GM12878 (cell line): ENCODE results near the gene CDC7. TPM values are rescaled to one million over a fixed set of nuclear protein-coding genes. Genes with fewer than 3 reads are reported as not detected.

ENCODE experiments used
- ATAC-seq: fragments of 200-7000 bp; cut with Tn5 transposase; 3 replicates; pipeline ENCODE4 v1.9.1; 2020; ENCODE audit warnings: mild to moderate bottlenecking, moderate library complexity
- BruUV-seq: library from RNA; stranded (reverse); fragments of 400-500 nt; replicated peaks from 2 replicates; lab custom pipeline; 2021; lab: Mats Ljungman, UMichigan
- CTCF ChIA-PET: fragments of 300-600 bp; sonication (Branson Sonifier 250); formaldehyde crosslinking; extraction: SDS; loops from one replicate; lab custom pipeline; 2021; ENCODE audit warnings: inconsistent platforms; lab: Yijun Ruan, JAX
- POLR2A ChIA-PET: fragments of 350-600 bp; formaldehyde crosslinking; extraction: SDS; loops from one replicate; lab custom pipeline; 2021; ENCODE audit warnings: inconsistent platforms; lab: Charles Lee
- RAD21 ChIA-PET: fragments of 300-600 bp; sonication (Branson Sonifier 250); formaldehyde crosslinking; loops from one replicate; lab custom pipeline; 2023; ENCODE audit warnings: antibody characterized with exemption; ENCODE audit not compliant: unreplicated experiment; lab: Charles Lee
- SMC1A ChIA-PET: fragments of 300-600 bp; sonication (Branson Sonifier 250); formaldehyde crosslinking; loops from one replicate; lab custom pipeline; 2023; ENCODE audit not compliant: unreplicated experiment, uncharacterized antibody; lab: Charles Lee
- DNase-seq: peaks from one replicate; pipeline ENCODE4 v3.0.0-alpha.2; 2011; ENCODE audit warnings: low read depth, low spot score
- FAIRE-seq: peaks from 3 replicates; lab custom pipeline; 2011; peaks lifted over from hg19 to GRCh38; lab: Jason Lieb, UNC
- H2AFZ ChIP-seq: 2 replicates; pipeline ENCODE4 v1.6.0; 2011; ENCODE audit warnings: low read depth, low read length, control low read depth; ENCODE audit not compliant: control insufficient read depth
- H3K27ac ChIP-seq: 2 replicates; pipeline ENCODE4 v1.5.1; 2011; ENCODE audit warnings: control low read depth; ENCODE audit not compliant: control insufficient read depth, insufficient read depth
- H3K27me3 ChIP-seq, 2 experiments: replicated peaks in 1 of 2; 2 replicates each; pipeline versions ENCODE4 v1.6.0 to v1.6.1; 2011; ENCODE audit warnings: low read length in 1 of 2; ENCODE audit not compliant: control insufficient read depth in 2 of 2, insufficient read depth in 2 of 2
- H3K36me3 ChIP-seq, 2 experiments: 2 replicates each; pipeline ENCODE4 v1.5.1; 2011; ENCODE audit warnings: low read length in 1 of 2; ENCODE audit not compliant: control insufficient read depth in 2 of 2, insufficient read depth in 2 of 2
- H3K4me1 ChIP-seq: 2 replicates; pipeline ENCODE4 v1.6.1; 2011; ENCODE audit warnings: mild to moderate bottlenecking, low read length, moderate library complexity, mixed read lengths; ENCODE audit not compliant: control insufficient read depth, insufficient read depth
- H3K4me2 ChIP-seq: 2 replicates; pipeline ENCODE4 v1.6.0; 2011; ENCODE audit warnings: control low read depth; ENCODE audit not compliant: control insufficient read depth, insufficient read depth
- H3K4me3 ChIP-seq: fragments of 200-600 bp; sonication (generic); 2 replicates; pipeline ENCODE4 v1.5.1; 2016
- H3K79me2 ChIP-seq: 2 replicates; pipeline ENCODE4 v1.6.0; 2011; ENCODE audit warnings: low read length; ENCODE audit not compliant: control insufficient read depth, insufficient read depth
- H3K9ac ChIP-seq: 2 replicates; pipeline ENCODE4 v1.8.0; 2011; ENCODE audit warnings: low read length, control low read depth, mixed read lengths; ENCODE audit not compliant: control insufficient read depth, insufficient read depth
- H3K9me3 ChIP-seq: replicated peaks from 3 replicates; pipeline ENCODE4 v1.5.1; 2011; ENCODE audit warnings: mild to moderate bottlenecking, low read length; ENCODE audit not compliant: control insufficient read depth, insufficient read depth
- H4K20me1 ChIP-seq: 2 replicates; pipeline ENCODE4 v1.6.0; 2011; ENCODE audit not compliant: control insufficient read depth, insufficient read depth
- BMI1 ChIP-seq: fragments of 450-650 bp; IDR thresholded peaks from 2 replicates; pipeline ENCODE4 v1.6.1; 2016; ENCODE audit warnings: mild to moderate bottlenecking, moderate library complexity, borderline replicate concordance
- DPF2 ChIP-seq: fragments of 450-650 bp; IDR thresholded peaks from 2 replicates; pipeline ENCODE4 v1.6.1; 2017; ENCODE audit warnings: mild to moderate bottlenecking
- HSF1 ChIP-seq: fragments of 150-350 bp; IDR thresholded peaks from 2 replicates; pipeline ENCODE4 v1.6.1; 2014; ENCODE audit warnings: mild to moderate bottlenecking, low read depth, low read length
- JUNB ChIP-seq: IDR thresholded peaks from 2 replicates; pipeline ENCODE4 v1.6.1; 2016; ENCODE audit warnings: antibody characterized with exemption, mild to moderate bottlenecking
- LARP7 ChIP-seq: fragments of 450-650 bp; IDR thresholded peaks from 2 replicates; pipeline ENCODE4 v1.6.1; 2017; ENCODE audit warnings: mild to moderate bottlenecking
- MTA3 ChIP-seq: IDR thresholded peaks from 2 replicates; pipeline ENCODE4 v1.6.1; 2012; ENCODE audit warnings: low read length, inconsistent platforms, borderline replicate concordance
- NFYA ChIP-seq: IDR thresholded peaks from 2 replicates; pipeline ENCODE4 v1.6.1; 2011; ENCODE audit warnings: low read depth, mild to moderate bottlenecking, low read length, improper control_type of control experiment, borderline replicate concordance
- PAX8 ChIP-seq: fragments of 450-650 bp; IDR thresholded peaks from 2 replicates; pipeline ENCODE4 v1.6.1; 2017; ENCODE audit warnings: mild to moderate bottlenecking, moderate library complexity
- STAT1 ChIP-seq: fragments of 450-650 bp; conservative IDR thresholded peaks from 2 replicates; pipeline ENCODE4 v1.6.1; 2014; ENCODE audit warnings: antibody characterized with exemption, mild to moderate bottlenecking
- SUZ12 ChIP-seq: fragments of 200-600 bp; sonication (generic); IDR thresholded peaks from one replicate; pipeline ENCODE4 v1.6.1; 2018; ENCODE audit warnings: antibody characterized with exemption, mild to moderate bottlenecking; ENCODE audit not compliant: unreplicated experiment
- WGBS: methylation state at CpG from one replicate; pipeline ENCODE4 v1.1.6; 2016; ENCODE audit warnings: low lambda C conversion rate; ENCODE audit not compliant: insufficient replicate concordance, insufficient coverage; ENCODE audit errors: missing lambda C conversion rate; 5-methylcytosine and 5-hydroxymethylcytosine counted together
- in situ Hi-C: fragments of 300-500 bp; cut with MboI; formaldehyde crosslinking; loops from 9 replicates; pipeline ENCODE4 v1.14.3; 2018; ENCODE audit warnings: mixed read lengths
- intact Hi-C: fragments of 100-400 bp; cut with micrococcal nuclease; formaldehyde crosslinking; loops from one replicate; pipeline ENCODE4 v1.14.2; 2022; ENCODE audit not compliant: unreplicated experiment
- polyA plus RNA-seq, 11 experiments: library from polyadenylated mRNA; depleted of rRNA in 4 of 11; unstranded in 6 of 11; stranded (reverse) in 5 of 11; fragments of >200 nt; fragmentation: Nextera tagmentation in 4 of 11; fragmentation: Illumina TruSeq in 1 of 11; extraction: Ambion mirVana in 4 of 11; extraction: Trizol in 1 of 11; gene quantifications; 1 replicate in 1 of 11; 2 replicates in 10 of 11; pipeline versions ENCODE4 v1.2.1 to v1.2.3, GENCODE V29; 2011 to 2016; ENCODE audit warnings: inconsistent platforms in 2 of 11, missing spikeins in 2 of 11, low read depth in 1 of 11
- total RNA-seq, 4 experiments: library from RNA; depleted of rRNA in 3 of 4; stranded (reverse); fragments of >200 nt in 3 of 4; fragmentation: Illumina TruSeq in 1 of 4; extraction: Trizol in 1 of 4; gene quantifications; 2 replicates each; pipeline versions ENCODE4 v1.2.1 to v1.2.3, GENCODE V29; 2013 to 2021
- TF ChIP-seq, protein P1 (sequence below), 3 experiments: IDR thresholded peaks in 2 of 3; conservative IDR thresholded peaks in 1 of 3; 2 replicates each; pipeline ENCODE4 v1.5.1; 2011; ENCODE audit warnings: low read depth in 3 of 3, low read length in 3 of 3, mild to moderate bottlenecking in 3 of 3, control low read depth in 2 of 3, moderate library complexity in 2 of 3, inconsistent platforms in 1 of 3, mixed read lengths in 1 of 3; ENCODE audit not compliant: control insufficient read depth in 2 of 3, insufficient read depth in 1 of 3; ENCODE audit errors: extremely low read depth in 1 of 3
- TF ChIP-seq, protein P2 (sequence below): fragments of 450-650 bp; IDR thresholded peaks from 2 replicates; pipeline ENCODE4 v1.6.1; 2017; ENCODE audit warnings: low read depth, mild to moderate bottlenecking, moderate library complexity

The CDC7 gene
- total and polyA plus RNA-seq, 10 of the 15 experiments (the other 5 are each of a cell fraction or from before 2014, with no cell fraction given): 14.9 to 37.8 (median 26.0) TPM

- TF ChIP-seq STAT1 (no peak), DPF2 (no peak), PAX8 (no peak), SUZ12 (no peak), JUNB (no peak), MTA3 (no peak), LARP7 (no peak), NFYA (no peak), BMI1 (no peak), HSF1 (no peak)
- TF ChIP-seq, protein P1, sequence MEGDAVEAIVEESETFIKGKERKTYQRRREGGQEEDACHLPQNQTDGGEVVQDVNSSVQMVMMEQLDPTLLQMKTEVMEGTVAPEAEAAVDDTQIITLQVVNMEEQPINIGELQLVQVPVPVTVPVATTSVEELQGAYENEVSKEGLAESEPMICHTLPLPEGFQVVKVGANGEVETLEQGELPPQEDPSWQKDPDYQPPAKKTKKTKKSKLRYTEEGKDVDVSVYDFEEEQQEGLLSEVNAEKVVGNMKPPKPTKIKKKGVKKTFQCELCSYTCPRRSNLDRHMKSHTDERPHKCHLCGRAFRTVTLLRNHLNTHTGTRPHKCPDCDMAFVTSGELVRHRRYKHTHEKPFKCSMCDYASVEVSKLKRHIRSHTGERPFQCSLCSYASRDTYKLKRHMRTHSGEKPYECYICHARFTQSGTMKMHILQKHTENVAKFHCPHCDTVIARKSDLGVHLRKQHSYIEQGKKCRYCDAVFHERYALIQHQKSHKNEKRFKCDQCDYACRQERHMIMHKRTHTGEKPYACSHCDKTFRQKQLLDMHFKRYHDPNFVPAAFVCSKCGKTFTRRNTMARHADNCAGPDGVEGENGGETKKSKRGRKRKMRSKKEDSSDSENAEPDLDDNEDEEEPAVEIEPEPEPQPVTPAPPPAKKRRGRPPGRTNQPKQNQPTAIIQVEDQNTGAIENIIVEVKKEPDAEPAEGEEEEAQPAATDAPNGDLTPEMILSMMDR (IDR thresholded peaks at IDR 0.05 in 2 of 3, conservative IDR thresholded peaks at IDR 0.05 in 1 of 3; ENCODE audit: control insufficient read depth in 2 of 3, extremely low read depth in 1 of 3, insufficient read depth in 1 of 3, low read depth in 3 of 3, low read length in 3 of 3): no peak
- TF ChIP-seq, protein P2, sequence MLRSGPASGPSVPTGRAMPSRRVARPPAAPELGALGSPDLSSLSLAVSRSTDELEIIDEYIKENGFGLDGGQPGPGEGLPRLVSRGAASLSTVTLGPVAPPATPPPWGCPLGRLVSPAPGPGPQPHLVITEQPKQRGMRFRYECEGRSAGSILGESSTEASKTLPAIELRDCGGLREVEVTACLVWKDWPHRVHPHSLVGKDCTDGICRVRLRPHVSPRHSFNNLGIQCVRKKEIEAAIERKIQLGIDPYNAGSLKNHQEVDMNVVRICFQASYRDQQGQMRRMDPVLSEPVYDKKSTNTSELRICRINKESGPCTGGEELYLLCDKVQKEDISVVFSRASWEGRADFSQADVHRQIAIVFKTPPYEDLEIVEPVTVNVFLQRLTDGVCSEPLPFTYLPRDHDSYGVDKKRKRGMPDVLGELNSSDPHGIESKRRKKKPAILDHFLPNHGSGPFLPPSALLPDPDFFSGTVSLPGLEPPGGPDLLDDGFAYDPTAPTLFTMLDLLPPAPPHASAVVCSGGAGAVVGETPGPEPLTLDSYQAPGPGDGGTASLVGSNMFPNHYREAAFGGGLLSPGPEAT: no peak
- no peak overlapping the region for H3K4me2 ChIP-seq
- H3K9me3 ChIP-seq: no peaks in the 10 kb centered on the region
- H3K36me3 ChIP-seq: no peaks in the 10 kb centered on the region
- intact Hi-C loops (no loop called here), in situ Hi-C loops (no loop called here)
- DNase-seq: no peak
- POLR2A ChIA-PET: no interaction called here
- H3K79me2 ChIP-seq: no peaks in the 10 kb centered on the region
- no peak overlapping the region for H2AFZ ChIP-seq
- no peak overlapping the region for H3K27ac ChIP-seq
- H3K27me3 ChIP-seq: no peaks in the 10 kb centered on the region
- CTCF ChIA-PET: no interaction called here
- SMC1A ChIA-PET: no interaction called here
- H3K4me1 ChIP-seq: no peaks in the 10 kb centered on the region
- FAIRE-seq: no peak
- no peak overlapping the region for H3K9ac ChIP-seq
- no peak overlapping the region for H3K4me3 ChIP-seq
- ATAC-seq: no peak
- no peaks in the 10 kb centered on the region for H4K20me1 ChIP-seq
- RAD21 ChIA-PET: no interaction called here
- no TSS peak for BruUV-seq
- WGBS: 70% methylated on average over 6 of the region's 6 CpGs
These were observed 64.4 kb downstream of the CDC7 start for GRCh38 chr1:91564888-91565701.
